Activated T-cell treated with anti-CD3 and anti-CD28 coated beads for 4 hours (primary cell): ENCODE measurements around the gene TMEM61.
"Not testable (repeated sequence)": the region's sequence is repeated elsewhere in the genome, so short reads cannot be mapped to it uniquely, and the experiment has no call there.

ENCODE experiments used
- DNase-seq: peaks from one replicate; pipeline ENCODE4 v3.0.0-alpha.2; 2020

Gene TMEM61

DNA sequence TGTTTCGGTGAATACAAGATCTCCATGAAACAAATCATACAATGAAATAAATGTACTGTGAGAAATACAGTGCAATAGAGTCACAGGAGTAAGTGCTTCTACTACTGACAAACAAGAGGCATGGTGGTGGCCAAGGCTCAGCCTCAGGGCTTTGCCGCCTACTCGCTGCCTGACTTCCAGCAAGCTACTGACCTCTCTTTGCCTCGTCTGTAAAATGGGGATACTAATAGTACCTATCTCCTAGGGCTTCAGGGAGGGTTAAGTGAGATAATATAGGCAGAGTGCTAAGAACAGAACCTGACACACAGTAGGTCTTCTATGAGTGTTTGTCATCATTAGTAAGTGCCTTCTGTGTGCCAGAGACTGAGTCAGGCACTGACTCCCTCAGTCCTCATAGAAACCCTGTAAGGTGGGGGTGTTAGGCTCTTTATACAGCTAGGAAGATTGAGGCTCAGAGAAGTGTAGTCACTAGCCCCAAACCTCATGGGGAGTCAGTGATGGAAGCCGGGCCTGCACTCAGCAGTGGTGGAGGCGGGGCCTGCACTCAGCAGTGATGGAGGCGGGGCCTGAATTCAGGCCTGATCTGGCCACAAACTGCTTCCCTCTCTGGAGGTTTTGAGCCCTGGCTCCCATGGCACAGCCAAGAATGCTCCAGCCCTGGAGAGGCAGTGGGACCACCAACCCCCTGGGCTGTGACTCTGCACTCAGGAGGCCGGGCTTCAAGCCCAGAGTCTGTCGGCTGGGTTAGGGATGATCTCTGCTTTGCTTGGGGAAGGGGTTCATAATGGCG is 25.1 kb downstream of the TMEM61 start:
- DNase-seq = no peak

- DNase-seq = no peak
These were observed 26.5 kb downstream of the TMEM61 start for GRCh38 chr1:55006931-55007330.

- no peak for DNase-seq
These were observed 27.2 kb downstream of the TMEM61 start for GRCh38 chr1:55007625-55008024.

DNA sequence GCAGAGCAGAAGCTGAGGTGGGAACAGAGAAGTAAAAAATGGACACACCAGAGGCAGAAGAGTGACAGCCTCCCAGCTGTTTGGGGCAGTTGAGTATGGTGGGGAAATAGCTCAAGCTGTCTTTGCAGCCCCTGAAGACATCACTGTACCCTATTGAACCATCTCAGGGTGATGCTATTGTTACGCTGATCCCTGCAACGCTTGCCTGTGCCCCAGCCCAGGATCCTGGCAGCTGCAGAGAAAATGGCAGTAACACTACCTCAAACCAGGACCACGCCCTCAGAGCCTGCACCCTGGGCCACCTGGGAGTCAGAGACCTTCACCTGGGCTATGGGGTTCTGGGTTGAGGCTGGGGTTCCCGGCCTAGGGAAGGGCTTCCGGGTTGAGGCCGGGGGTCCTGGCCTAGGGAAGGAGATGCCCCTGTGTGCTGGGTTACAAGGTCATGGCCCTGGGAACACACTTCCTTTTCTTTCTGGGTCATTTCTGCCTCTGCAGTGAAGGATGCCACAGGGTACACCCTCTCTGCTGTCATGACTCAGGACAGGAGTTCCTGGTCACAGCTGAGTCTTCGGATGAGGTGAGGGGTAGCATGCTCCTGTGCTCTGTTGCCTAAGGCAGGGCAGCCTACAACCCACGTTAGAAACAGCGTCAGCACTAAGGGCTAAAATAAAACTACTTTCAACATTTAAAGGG is 29.9 kb downstream of the TMEM61 start:
- DNase-seq = no peak

DNA sequence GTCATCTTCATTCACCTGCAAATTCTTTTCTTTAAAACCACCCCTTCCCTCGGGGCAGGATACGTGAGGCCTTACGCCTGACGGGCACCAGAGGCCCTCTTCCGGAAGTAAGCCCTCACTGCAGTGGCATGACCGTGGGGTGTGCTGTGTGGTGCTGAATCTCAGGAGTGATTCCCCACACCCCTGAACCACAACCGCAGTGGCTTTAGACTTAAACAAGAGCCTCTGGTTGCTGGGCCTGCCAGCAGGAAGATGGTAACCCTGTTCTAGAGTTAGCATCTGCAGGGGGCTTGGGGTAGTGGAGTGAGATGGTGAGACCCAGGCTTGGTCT is 30.4 kb downstream of the TMEM61 start:
- DNase-seq = no peak

DNA sequence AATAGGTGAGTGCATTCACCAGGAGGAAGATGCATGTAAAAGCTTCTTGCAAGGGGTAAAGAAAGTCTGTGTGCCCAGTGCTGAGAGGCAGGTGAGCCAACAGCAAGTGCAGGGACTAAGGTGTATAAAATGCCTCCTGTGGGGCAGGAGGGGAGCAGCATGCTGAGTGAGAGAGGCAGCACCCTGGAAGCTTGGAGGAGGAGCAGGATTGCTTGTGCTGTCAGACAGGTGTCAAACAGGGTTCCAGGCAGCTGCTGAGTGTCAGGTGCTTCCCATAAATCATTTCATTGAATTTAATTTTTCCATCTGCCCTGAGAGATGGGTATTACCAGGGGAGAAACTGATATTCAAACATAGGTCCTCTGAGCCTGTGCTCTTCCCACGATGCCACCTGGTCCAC is 32.2 kb downstream of the TMEM61 start:
- no peak for DNase-seq

GRCh38 chr1:55015123-55015522 is 34.7 kb downstream of the TMEM61 start:
- no peak for DNase-seq

- no peak for DNase-seq
These were observed 35.5 kb downstream of the TMEM61 start for GRCh38 chr1:55015731-55016620.

DNA sequence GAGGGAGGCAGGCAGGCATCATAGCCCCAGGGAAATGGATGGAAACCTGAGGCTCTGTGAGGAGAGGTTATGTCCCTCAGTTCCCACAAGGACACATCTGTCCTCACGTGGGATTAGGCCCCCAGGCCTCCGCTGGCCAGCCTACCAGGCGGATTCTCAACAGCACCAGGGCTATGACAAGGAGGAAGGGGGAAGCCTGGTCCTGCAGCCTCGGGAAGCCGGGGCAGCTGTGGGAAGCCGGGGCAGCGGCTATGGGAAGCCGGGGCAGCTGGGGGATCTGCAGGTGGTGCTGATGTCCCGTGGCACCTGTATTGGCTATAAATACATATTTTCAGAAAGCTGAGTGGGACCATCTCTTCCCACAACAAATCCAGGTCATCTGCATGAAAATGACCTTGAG is 38.0 kb downstream of the TMEM61 start:
- DNase-seq = no peak

DNA sequence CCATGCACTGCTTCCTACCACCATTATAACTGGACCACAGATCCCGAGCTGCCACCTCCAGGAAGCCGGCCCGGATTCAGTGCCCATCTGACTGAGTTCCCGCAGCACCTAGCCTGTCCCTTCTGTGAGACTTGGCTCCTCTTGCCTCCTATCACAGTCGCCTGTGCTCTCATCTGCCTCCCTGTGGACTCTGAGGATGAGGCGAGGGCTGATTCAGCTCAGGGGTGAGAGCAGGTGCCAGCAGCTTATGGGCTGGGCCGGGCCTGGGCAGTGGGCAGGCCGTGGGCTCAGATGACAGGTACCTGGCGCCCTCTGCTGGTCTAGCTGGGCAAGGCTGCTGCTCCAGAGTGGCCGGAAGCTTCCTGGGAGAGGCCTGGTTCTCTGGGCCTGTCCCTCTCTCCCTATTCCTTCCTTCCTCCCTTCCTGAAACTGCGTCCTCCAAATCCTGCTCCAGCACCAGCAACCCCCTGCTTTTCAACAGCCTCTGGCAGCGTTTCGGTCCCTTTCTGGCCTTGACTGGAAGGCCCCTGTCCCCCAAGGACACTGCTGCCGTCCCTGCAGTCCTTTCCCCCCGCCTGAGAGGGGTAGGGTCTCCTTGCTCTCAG is 41.6 kb downstream of the TMEM61 start:
- DNase-seq = peak; percentile 32

DNA sequence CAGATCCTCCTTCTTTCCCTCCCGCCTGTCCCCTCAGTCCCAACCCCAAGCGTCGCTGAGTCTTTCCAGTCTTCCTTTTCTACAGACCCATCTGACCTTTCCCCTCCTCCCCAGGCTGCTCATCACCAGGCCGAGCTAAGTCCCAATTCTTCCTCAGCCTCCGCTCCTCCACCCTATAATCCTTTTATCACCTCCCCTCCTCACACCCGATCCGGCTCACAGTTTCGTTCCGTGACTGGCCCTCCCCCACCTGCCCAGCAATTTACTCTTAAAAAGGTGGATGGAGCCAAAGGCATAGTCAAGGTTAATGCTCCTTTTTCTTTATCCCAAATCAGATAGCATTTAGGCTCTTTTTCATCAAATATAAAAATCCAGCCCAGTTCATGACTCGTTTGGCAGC is 43.7 kb downstream of the TMEM61 start:
- not testable (repeated sequence) for DNase-seq

- DNase-seq = not testable (repeated sequence)
These were observed 46.3 kb downstream of the TMEM61 start for GRCh38 chr1:55026682-55027081.

DNA sequence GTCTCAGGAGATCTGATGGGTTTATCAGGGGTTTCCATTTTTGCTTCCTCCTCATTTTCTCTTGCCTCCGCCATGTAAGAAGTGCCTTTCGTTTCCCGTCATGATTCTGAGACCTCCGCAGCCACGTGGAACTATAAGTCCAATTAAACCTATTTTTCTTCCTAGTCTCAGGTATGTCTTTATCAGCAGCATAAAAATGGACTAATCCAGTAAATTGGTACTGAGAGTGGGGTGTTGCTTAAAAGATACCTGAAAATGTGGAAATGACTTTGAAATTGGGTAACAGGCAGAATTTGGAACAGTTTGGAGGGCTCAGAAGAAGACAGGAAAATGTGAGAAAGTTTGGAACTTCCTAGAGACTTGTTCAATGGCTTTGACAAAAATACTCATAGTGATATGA is 50.7 kb downstream of the TMEM61 start:
- not testable (repeated sequence) for DNase-seq

GRCh38 chr1:55033265-55033614 is 52.8 kb downstream of the TMEM61 start:
- no peak for DNase-seq

DNA sequence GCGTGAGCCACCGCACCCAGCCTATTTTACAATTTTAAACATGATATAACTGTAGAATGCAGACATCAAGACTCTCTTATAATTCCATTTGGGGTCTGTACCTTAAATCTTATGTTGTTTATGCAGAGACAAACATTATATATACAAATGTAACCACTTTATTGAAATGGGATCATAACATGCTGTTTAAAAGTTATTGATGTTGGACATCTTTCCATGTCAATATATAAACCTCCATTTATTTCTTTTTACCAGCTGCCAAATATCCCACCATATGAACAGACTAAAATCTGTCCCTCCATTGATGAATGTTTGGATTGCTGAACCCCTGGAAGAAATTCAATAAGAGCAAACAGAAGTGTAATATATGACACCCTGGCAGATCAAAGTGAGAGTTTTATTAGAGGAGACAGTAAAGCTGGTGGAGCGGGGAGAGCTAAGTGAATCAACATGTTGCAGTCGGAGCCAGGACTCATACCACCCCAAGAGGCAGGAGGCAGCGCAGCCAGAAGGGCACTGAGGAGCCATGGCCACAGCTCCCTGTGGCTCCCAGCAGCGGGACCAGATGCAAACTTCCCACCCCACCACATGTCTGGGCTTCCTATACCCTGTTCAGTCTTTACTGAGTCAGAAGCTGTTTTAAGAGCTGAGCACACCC is 54.2 kb downstream of the TMEM61 start:
- no peak for DNase-seq

- DNase-seq = no peak
These were observed 55.5 kb downstream of the TMEM61 start for GRCh38 chr1:55035904-55036303.

DNA sequence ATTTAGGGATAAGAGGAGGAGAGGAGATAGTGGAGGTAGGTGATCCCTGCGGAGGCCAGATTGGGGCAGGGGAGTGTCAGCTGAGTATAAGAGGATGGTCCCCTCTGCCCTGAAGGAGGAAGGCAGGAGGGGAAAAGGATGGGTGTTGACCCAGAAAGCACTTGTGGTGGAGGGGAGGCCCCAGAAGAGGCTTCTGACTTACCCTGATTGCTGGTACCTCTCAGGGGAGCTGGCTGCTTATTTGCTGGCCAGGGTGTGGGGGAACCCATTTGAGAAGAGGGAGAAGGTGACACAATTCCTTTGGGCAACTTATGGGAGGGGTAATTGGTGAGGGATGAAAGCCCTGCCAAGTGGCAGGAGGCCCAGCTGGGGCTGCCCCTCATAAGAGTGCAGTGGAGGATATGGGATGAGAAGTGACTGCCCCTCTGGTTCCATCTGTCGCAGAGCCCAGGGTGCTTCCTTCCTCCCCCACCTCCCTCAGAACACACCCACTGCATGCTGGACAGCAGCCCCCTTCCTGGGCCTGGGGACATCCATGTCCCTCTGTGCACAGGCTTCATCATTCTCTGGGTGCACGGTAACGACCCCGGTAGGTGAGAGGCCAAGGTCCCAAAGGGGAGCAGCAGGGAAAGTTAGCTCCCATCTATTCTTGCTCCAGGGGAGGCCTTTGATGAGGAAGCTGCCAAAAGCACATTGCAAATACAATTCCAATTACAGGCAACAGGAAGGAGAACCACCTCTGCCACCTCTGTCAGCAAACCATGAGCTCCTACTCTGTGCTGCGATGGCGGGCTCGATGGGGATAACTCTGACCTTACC is 57.5 kb downstream of the TMEM61 start:
- no peak for DNase-seq

DNA sequence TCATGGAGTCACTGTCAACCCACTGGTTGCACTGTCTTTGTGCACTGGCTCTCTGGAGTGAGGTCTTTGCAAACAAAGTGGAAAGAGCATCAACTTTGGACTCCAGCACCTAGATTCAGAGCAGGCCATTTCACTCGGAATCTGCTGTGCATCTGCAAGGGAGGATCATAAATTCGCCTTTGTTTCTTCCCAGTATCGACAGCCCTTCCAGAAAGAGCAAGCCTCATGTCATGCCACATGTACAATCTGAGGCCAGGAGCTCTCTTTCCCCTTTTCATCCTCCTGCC is 58.1 kb downstream of the TMEM61 start:
- DNase-seq = no peak

DNA sequence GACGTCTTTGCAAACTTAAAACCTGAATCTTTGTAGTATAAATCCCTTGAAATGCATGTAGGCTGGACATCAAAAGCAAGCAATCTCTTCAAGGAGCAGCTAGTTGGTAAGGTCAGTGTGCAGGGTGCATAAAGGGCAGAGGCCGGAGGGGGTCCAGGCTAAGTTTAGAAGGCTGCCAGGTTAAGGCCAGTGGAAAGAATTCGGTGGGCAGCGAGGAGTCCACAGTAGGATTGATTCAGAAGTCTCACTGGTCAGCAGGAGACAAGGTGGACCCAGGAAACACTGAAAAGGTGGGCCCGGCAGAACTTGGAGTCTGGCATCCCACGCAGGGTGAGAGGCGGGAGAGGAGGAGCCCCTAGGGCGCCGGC is 58.5 kb downstream of the TMEM61 start:
- no peak for DNase-seq

- no peak for DNase-seq
These were observed 59.1 kb downstream of the TMEM61 start, which contains the start of gene PCSK9 for GRCh38 chr1:55039342-55040082. Gene PCSK9 (plus strand): TSS chr1:55039548. CDS start chr1:55039838, 290 bp downstream.
